ENCODE results near the gene TCEANC2. TPM values are rescaled to one million over a fixed set of nuclear protein-coding genes. Genes with fewer than 3 reads are reported as not detected.

The TCEANC2 gene
- total and polyA plus RNA-seq, 7 donors = 2.3 to 10.4 (median 5.7) TPM

GRCh38 chr1:54109129-54110090 lies 56.0 kb downstream of the TCEANC2 start:
- Histone ChIP-seq H3K27me3 (ENCODE audit: insufficient read depth in 3 of 3, low read length in 2 of 3) (no peaks in the 10 kb centered on the region), H3K36me3 (ENCODE audit: insufficient read depth in 1 of 2, low read depth in 1 of 2) (no peaks in the 10 kb centered on the region), H3K9me3 (no peaks in the 10 kb centered on the region), H3K27ac (no peak overlapping the region), H3K4me3 (no peak overlapping the region), H3K4me1 (peaks cover 3% of the 10 kb centered on the region)
- no peak for TF ChIP-seq CTCF (IDR thresholded peaks at IDR 0.05)
- DNase-seq (no peak), ATAC-seq (no peak)
- 86 to 90% (median 88%) methylated on average over 6 of the region's 6 CpGs for WGBS, 3 donors
- intact Hi-C loops (cut with DNase I) = loop anchor here in 1 of 2 donors (10.0 kb wide), 1 partner anchor 95 kb away; the partner anchor contains the start of genes CYB5RL and MRPL37

- intact Hi-C loops (cut with DNase I) = loop anchor here in 1 of 2 donors (10.0 kb wide), 1 partner anchor 94 kb away; the partner anchor contains the start of genes CYB5RL and MRPL37
- WGBS, 3 donors = 89 to 90% (median 90%) methylated on average over 10 of the region's 10 CpGs
These were observed 57.6 kb downstream of the TCEANC2 start for GRCh38 chr1:54110996-54111395.

GRCh38 chr1:54111624-54112023 lies 58.2 kb downstream of the TCEANC2 start:
- Histone ChIP-seq H3K36me3 (ENCODE audit: insufficient read depth in 1 of 2, low read depth in 1 of 2) (no peaks in the 10 kb centered on the region), H3K27ac (no peak overlapping the region), H3K9me3 (no peaks in the 10 kb centered on the region), H3K4me3 (no peak overlapping the region), H3K27me3 (ENCODE audit: insufficient read depth in 3 of 3, low read length in 2 of 3) (no peaks in the 10 kb centered on the region), H3K4me1 (peaks cover 13% of the 10 kb centered on the region)
- WGBS, 3 donors = 75 to 86% (median 80%) methylated on average over 3 of the region's 3 CpGs
- intact Hi-C loops (cut with DNase I) = loop anchor here in 1 of 2 donors (10.0 kb wide), 1 partner anchor 93 kb away; the partner anchor contains the start of genes CYB5RL and MRPL37
- no peak for DNase-seq
- no peak for ATAC-seq
- TF ChIP-seq CTCF (IDR thresholded peaks at IDR 0.05) = no peak

More at GRCh38 chr1:54110996-54111395, 57.6 kb downstream of the TCEANC2 start:
- Histone ChIP-seq H3K27me3 (ENCODE audit: insufficient read depth in 3 of 3, low read length in 2 of 3) (no peaks in the 10 kb centered on the region), H3K4me3 (no peak overlapping the region), H3K4me1 (peaks cover 13% of the 10 kb centered on the region), H3K27ac (no peak overlapping the region), H3K9me3 (no peaks in the 10 kb centered on the region), H3K36me3 (ENCODE audit: insufficient read depth in 1 of 2, low read depth in 1 of 2) (no peaks in the 10 kb centered on the region)
- no peak for TF ChIP-seq CTCF (IDR thresholded peaks at IDR 0.05)
- no peak for ATAC-seq
- DNase-seq = no peak

GRCh38 chr1:54112027-54112426 lies 58.6 kb downstream of the TCEANC2 start:
- no peak for ATAC-seq

More at GRCh38 chr1:54112027-54112426, 58.6 kb downstream of the TCEANC2 start:
- no peak for TF ChIP-seq CTCF (IDR thresholded peaks at IDR 0.05)
- Histone ChIP-seq H3K27ac (no peak overlapping the region), H3K36me3 (ENCODE audit: insufficient read depth in 1 of 2, low read depth in 1 of 2) (no peaks in the 10 kb centered on the region), H3K9me3 (no peaks in the 10 kb centered on the region), H3K27me3 (ENCODE audit: insufficient read depth in 3 of 3, low read length in 2 of 3) (no peaks in the 10 kb centered on the region), H3K4me3 (no peak overlapping the region), H3K4me1 (peaks cover 13% of the 10 kb centered on the region)
- no peak for DNase-seq
- intact Hi-C loops (cut with DNase I) = loop anchor here in 1 of 2 donors (10.0 kb wide), 1 partner anchor 93 kb away; the partner anchor contains the start of genes CYB5RL and MRPL37
- WGBS, 3 donors = 92 to 95% (median 94%) methylated on average over 7 of the region's 7 CpGs
